ENCODE measurements around the gene ACOX3.

The ACOX3 gene

GRCh38 chr4:8373270-8373972 is 67.1 kb downstream of the ACOX3 start:
- Histone ChIP-seq H2AFZ (ENCODE audit: low read depth, low read length) (no peak overlapping the region), H3K4me3 (ENCODE audit: low read length) (no peak overlapping the region), H3K4me1 (ENCODE audit: insufficient read depth, low read length) (no peaks in the 10 kb centered on the region), H3K36me3 (ENCODE audit: insufficient read depth, low read length) (no peaks in the 10 kb centered on the region), H3K27me3 (ENCODE audit: insufficient read depth, low read length) (no peaks in the 10 kb centered on the region), H3K9me3 (ENCODE audit: low read length) (no peaks in the 10 kb centered on the region)

DNA sequence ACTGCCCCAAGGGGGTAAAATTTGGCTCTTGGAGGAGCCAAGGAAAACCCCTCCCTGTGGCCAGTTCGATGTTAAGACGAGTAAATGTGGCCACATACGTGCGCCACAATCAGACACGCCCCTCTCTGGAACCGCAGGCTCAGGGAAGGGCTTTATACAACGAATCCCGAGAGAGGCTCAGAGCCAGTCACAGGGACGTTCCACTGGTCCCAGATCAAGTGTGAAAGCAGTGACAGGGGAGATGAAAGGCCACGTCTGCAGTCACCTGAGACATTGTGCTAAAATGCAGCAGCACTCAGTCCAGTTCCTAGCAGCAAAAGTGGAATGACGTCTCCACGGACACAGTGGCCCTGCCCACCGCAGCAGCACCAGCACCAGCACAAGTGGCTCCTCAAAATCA is 68.0 kb downstream of the ACOX3 start:
- Histone ChIP-seq H3K4me3 (ENCODE audit: low read length) (no peak overlapping the region), H2AFZ (ENCODE audit: low read depth, low read length) (no peak overlapping the region), H3K9me3 (ENCODE audit: low read length) (no peaks in the 10 kb centered on the region), H3K36me3 (ENCODE audit: insufficient read depth, low read length) (no peaks in the 10 kb centered on the region), H3K27me3 (ENCODE audit: insufficient read depth, low read length) (no peaks in the 10 kb centered on the region), H3K4me1 (ENCODE audit: insufficient read depth, low read length) (no peaks in the 10 kb centered on the region)

GRCh38 chr4:8371596-8371995 is 68.9 kb downstream of the ACOX3 start:
- Histone ChIP-seq H3K4me1 (ENCODE audit: insufficient read depth, low read length) (no peaks in the 10 kb centered on the region), H3K36me3 (ENCODE audit: insufficient read depth, low read length) (no peaks in the 10 kb centered on the region), H2AFZ (ENCODE audit: low read depth, low read length) (no peak overlapping the region), H3K9me3 (ENCODE audit: low read length) (no peaks in the 10 kb centered on the region), H3K4me3 (ENCODE audit: low read length) (no peak overlapping the region), H3K27me3 (ENCODE audit: insufficient read depth, low read length) (no peaks in the 10 kb centered on the region)

DNA sequence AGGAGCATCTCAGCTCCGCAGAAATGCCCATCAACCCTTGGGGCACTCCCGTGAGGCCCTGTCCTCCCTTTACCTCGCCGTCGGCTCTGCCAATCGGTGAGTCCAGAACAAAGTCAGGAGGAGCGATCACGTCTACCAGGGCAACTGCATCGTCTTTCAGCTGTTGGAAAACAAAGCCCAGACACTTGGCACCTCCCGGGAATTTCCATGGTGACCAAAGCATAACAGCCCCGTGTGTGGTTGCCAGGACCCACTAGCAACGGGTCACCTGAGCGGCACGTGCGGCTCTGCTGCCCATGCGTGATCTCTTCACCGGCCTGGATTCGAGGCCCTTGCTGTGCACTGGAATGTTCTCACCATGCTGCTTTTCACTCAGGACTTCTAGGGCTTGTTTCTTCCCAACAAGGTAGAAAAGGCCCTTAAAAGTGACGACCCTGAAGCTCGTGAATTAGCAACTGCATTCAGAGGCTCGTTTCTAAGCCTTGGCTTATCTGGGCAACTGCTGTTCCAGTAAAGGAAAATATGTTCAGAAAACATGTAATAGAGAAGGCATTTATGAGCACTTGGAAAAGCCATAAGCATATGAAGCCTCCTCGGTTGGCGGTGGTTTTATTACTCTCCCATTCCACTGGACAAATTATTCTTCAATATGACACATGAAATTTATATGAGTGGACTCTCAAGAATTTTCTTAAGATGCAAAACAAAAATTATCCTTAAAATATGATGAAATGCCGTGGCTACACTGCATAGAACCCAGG is 69.5 kb downstream of the ACOX3 start:
- Histone ChIP-seq H3K9me3 (ENCODE audit: low read length) (no peaks in the 10 kb centered on the region), H3K36me3 (ENCODE audit: insufficient read depth, low read length) (no peaks in the 10 kb centered on the region), H2AFZ (ENCODE audit: low read depth, low read length) (no peak overlapping the region), H3K4me3 (ENCODE audit: low read length) (no peak overlapping the region), H3K4me1 (ENCODE audit: insufficient read depth, low read length) (no peaks in the 10 kb centered on the region), H3K27me3 (ENCODE audit: insufficient read depth, low read length) (no peaks in the 10 kb centered on the region)

- Histone ChIP-seq H3K4me3 (ENCODE audit: low read length) (no peak overlapping the region), H3K27me3 (ENCODE audit: insufficient read depth, low read length) (no peaks in the 10 kb centered on the region), H2AFZ (ENCODE audit: low read depth, low read length) (no peak overlapping the region), H3K4me1 (ENCODE audit: insufficient read depth, low read length) (no peaks in the 10 kb centered on the region), H3K9me3 (ENCODE audit: low read length) (no peaks in the 10 kb centered on the region), H3K36me3 (ENCODE audit: insufficient read depth, low read length) (no peaks in the 10 kb centered on the region)
Observed at GRCh38 chr4:8370106-8370787, 70.3 kb downstream of the ACOX3 start.

GRCh38 chr4:8369426-8370105 is 71.0 kb downstream of the ACOX3 start:
- no peaks in the 10 kb centered on the region for H3K9me3 ChIP-seq (ENCODE audit: low read length)
- no peak overlapping the region for H2AFZ ChIP-seq (ENCODE audit: low read depth, low read length)
- H3K4me1 ChIP-seq (ENCODE audit: insufficient read depth, low read length) = no peaks in the 10 kb centered on the region
- H3K27me3 ChIP-seq (ENCODE audit: insufficient read depth, low read length) = no peaks in the 10 kb centered on the region
- no peak overlapping the region for H3K4me3 ChIP-seq (ENCODE audit: low read length)
- H3K36me3 ChIP-seq (ENCODE audit: insufficient read depth, low read length) = no peaks in the 10 kb centered on the region

- Histone ChIP-seq H3K9me3 (ENCODE audit: low read length) (no peaks in the 10 kb centered on the region), H3K36me3 (ENCODE audit: insufficient read depth, low read length) (no peaks in the 10 kb centered on the region), H3K27me3 (ENCODE audit: insufficient read depth, low read length) (no peaks in the 10 kb centered on the region)
Observed at GRCh38 chr4:8368998-8369397, 71.5 kb downstream of the ACOX3 start.

DNA sequence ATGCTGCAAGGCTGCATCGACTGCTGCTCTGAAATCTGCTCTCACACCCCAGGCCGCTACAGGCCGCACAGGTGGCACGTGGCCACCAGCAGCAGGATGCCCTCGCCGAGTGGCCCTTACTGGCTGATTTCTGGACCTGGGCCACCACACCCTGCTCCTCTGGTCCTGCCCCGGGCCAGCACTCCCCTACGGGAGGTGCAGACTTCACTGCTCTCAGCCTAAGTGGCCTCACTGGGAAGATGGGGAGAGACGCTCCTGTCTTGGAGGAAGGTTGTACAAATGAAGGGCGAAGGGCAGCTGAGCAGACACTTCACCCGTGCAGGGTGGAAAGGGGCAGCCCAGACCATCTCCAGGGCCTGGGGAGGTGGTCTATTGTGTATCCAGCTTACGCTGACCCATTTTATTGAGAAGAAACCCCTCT is 72.5 kb downstream of the ACOX3 start:
- Histone ChIP-seq H2AFZ (ENCODE audit: low read depth, low read length) (no peak overlapping the region), H3K27me3 (ENCODE audit: insufficient read depth, low read length) (no peaks in the 10 kb centered on the region), H3K4me3 (ENCODE audit: low read length) (no peak overlapping the region), H3K36me3 (ENCODE audit: insufficient read depth, low read length) (no peaks in the 10 kb centered on the region), H3K9me3 (ENCODE audit: low read length) (no peaks in the 10 kb centered on the region), H3K4me1 (ENCODE audit: insufficient read depth, low read length) (no peaks in the 10 kb centered on the region)

More at GRCh38 chr4:8368998-8369397, 71.5 kb downstream of the ACOX3 start:
- no peaks in the 10 kb centered on the region for H3K4me1 ChIP-seq (ENCODE audit: insufficient read depth, low read length)
- H2AFZ ChIP-seq (ENCODE audit: low read depth, low read length) = no peak overlapping the region
- no peak overlapping the region for H3K4me3 ChIP-seq (ENCODE audit: low read length)

DNA sequence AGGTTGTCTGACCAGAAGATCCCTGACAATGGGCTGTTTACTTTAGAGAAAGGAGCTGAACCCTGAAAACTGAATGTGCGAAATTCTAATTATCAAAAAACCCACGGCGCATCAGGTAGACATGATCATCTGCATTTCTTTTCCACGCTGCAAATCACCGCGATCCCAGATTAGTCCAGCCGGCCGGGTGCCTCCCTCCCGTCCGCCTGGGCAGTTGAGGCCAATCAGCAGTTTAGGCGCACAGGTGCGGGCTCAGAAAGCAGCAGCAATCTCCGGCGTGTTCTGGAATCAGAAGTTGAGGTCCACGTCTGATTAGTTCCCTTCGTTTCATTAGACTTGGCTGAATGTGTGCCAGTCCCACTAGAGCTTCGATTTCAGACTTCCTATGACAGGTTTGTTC is 73.9 kb downstream of the ACOX3 start:
- Histone ChIP-seq H3K4me3 (ENCODE audit: low read length) (no peak overlapping the region), H3K27me3 (ENCODE audit: insufficient read depth, low read length) (no peaks in the 10 kb centered on the region), H3K9me3 (ENCODE audit: low read length) (peaks cover 2% of the 10 kb centered on the region), H2AFZ (ENCODE audit: low read depth, low read length) (no peak overlapping the region), H3K4me1 (ENCODE audit: insufficient read depth, low read length) (no peaks in the 10 kb centered on the region), H3K36me3 (ENCODE audit: insufficient read depth, low read length) (no peaks in the 10 kb centered on the region)

DNA sequence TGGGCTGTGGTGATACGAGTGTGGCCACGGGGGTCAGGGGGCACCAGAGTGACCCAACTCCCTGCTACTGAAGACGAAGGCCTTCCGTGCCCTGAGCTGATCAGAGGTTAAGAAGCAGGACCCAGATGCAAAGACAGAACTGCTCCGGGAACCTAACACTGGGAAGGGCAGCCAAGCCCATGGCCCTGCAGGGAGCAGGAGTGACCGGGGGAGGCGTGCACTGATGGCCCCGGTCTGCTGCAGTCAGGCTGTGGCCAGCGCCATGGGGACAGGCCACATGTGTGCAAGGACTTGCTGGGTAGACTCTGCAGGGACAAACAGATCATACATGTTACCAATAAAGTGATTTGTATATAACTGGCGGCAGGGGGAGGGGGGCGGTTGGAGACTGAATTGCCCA is 74.6 kb downstream of the ACOX3 start:
- Histone ChIP-seq H2AFZ (ENCODE audit: low read depth, low read length) (no peak overlapping the region), H3K36me3 (ENCODE audit: insufficient read depth, low read length) (no peaks in the 10 kb centered on the region), H3K4me1 (ENCODE audit: insufficient read depth, low read length) (no peaks in the 10 kb centered on the region), H3K4me3 (ENCODE audit: low read length) (no peak overlapping the region), H3K27me3 (ENCODE audit: insufficient read depth, low read length) (no peaks in the 10 kb centered on the region), H3K9me3 (ENCODE audit: low read length) (peaks cover 2% of the 10 kb centered on the region)

DNA sequence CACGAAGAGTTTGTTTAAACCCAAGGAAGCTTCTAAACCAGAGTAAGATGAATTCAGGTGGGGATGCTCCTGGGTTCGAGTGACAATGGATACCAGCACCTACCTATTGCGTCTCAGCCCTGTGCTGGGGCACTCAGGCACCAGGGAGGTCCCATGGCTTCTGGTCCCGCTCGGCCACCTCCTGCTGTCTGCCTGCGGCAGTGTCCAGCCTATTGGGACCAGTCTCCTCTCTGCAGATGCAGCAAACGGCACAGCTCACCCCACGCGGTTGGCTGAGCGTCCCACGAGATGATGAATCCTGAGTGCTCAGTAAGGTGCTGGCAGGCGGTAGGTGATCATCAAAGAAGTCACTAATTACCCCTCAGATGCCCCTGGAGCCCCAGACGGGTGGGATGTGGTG is 75.2 kb downstream of the ACOX3 start:
- Histone ChIP-seq H2AFZ (ENCODE audit: low read depth, low read length) (no peak overlapping the region), H3K36me3 (ENCODE audit: insufficient read depth, low read length) (no peaks in the 10 kb centered on the region), H3K27me3 (ENCODE audit: insufficient read depth, low read length) (no peaks in the 10 kb centered on the region), H3K4me1 (ENCODE audit: insufficient read depth, low read length) (no peaks in the 10 kb centered on the region), H3K9me3 (ENCODE audit: low read length) (peaks cover 2% of the 10 kb centered on the region), H3K4me3 (ENCODE audit: low read length) (no peak overlapping the region)

GRCh38 chr4:8364848-8365350 is 75.6 kb downstream of the ACOX3 start:
- H3K36me3 ChIP-seq (ENCODE audit: insufficient read depth, low read length) = no peaks in the 10 kb centered on the region
- H3K4me3 ChIP-seq (ENCODE audit: low read length) = no peak overlapping the region
- H3K27me3 ChIP-seq (ENCODE audit: insufficient read depth, low read length) = no peaks in the 10 kb centered on the region
- no peak overlapping the region for H2AFZ ChIP-seq (ENCODE audit: low read depth, low read length)
- H3K9me3 ChIP-seq (ENCODE audit: low read length) = peaks cover 2% of the 10 kb centered on the region
- H3K4me1 ChIP-seq (ENCODE audit: insufficient read depth, low read length) = no peaks in the 10 kb centered on the region

DNA sequence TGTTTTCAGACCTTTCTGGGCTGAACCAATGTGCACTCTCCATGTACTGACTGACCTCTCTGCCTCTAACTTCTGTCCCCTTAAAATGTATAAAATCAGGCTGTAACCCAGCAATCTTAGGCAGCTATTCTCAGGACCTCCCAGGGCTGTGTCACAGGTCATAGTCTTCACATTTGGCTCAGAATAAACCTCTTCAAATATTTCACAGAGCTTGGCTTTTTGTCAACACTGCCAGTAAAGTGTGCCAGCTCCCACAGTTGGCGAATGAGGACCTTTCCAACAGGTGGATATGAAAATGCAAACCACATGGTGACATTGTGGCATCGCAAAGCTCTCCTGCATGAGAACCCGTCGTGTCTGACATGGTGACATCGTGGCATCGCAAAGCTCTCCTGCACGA is 76.4 kb downstream of the ACOX3 start:
- Histone ChIP-seq H3K4me3 (ENCODE audit: low read length) (no peak overlapping the region), H3K9me3 (ENCODE audit: low read length) (peaks cover 2% of the 10 kb centered on the region)

More for the DNA sequence above, 76.4 kb downstream of the ACOX3 start:
- Histone ChIP-seq H3K36me3 (ENCODE audit: insufficient read depth, low read length) (no peaks in the 10 kb centered on the region), H3K4me1 (ENCODE audit: insufficient read depth, low read length) (no peaks in the 10 kb centered on the region), H3K27me3 (ENCODE audit: insufficient read depth, low read length) (no peaks in the 10 kb centered on the region), H2AFZ (ENCODE audit: low read depth, low read length) (no peak overlapping the region)
